Ovary (tissue), 3 donors: ENCODE data around the gene GLIS2.

Source experiments
- CTCF ChIP-seq, 3 donors: fragments of 450-650 bp in 2 of 3; fragments of 200-600 bp in 1 of 3; IDR thresholded peaks; one replicate each; pipeline versions ENCODE4 v1.5.1 to v1.8.0; 2016 to 2022; ENCODE audit warnings: antibody characterized with exemption in 3 of 3, mild to moderate bottlenecking in 1 of 3
- EP300 ChIP-seq: sonication (generic); formaldehyde crosslinking; IDR thresholded peaks from one replicate; pipeline ENCODE4 v1.6.1; 2017; ENCODE audit warnings: antibody characterized with exemption
- POLR2A ChIP-seq: fragments of 450-650 bp; IDR thresholded peaks from one replicate; pipeline ENCODE4 v1.6.1; 2017; ENCODE audit warnings: antibody characterized with exemption, mild to moderate bottlenecking, moderate library complexity
- donor health status: DM: no; HTN: no; CAD: no.

DNA sequence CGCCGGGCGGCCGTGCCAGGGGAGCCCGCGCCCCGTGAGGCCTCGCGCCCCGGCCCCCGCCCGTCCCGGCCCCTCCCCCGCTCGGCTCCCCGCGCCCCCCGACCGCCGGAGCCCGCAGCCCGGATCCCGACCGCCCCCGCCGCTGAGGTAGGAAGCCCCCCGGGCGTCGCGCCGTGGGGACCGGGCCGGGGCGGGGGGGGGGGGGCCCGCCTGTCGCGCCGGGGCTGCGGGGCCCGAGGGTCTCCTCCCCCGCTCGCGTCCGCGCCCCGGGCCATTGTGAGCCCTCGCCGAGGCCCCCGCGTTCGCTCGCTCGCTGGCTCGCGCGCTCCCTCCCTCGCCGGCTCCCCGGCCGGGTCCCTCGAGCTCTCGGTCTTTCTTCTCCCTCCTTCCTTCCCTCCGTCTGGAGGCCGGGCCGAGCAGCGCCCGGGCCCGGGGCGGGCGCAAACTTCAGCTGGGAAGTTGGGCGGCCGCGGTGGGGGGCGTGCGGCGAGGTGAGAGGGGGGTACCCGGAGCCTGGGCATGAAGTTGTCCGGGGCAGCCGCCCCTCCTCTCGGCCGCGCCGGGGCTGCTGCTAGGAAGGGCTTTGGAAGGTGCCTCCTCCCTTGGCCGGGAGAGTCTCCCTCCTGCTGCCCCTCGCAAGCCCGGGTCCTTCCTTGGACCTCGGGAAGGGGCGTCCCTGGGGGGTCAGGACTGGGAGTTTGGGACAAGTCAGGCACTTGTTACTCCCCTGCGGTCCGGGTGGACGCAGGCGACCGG lies 419 bp downstream of the GLIS2 start:
- no peak for TF ChIP-seq CTCF (IDR thresholded peaks at IDR 0.05)
- no peak for TF ChIP-seq POLR2A
- no peak for TF ChIP-seq EP300
